PC-9 (cell line): ENCODE data around the gene PHF19. TPM values are rescaled to one million over a fixed set of nuclear protein-coding genes. Genes with fewer than 3 reads are reported as not detected.

Source experiments
- BruUV-seq: library from RNA; stranded (reverse); fragments of 400-500 nt; replicated peaks from 2 replicates; lab custom pipeline; 2021; lab: Mats Ljungman, UMichigan
- CTCF ChIA-PET: fragments of 300-600 bp; sonication (Branson Sonifier 250); formaldehyde crosslinking; loops from one replicate; lab custom pipeline; 2022; ENCODE audit warnings: antibody characterized with exemption; lab: Charles Lee
- POLR2A ChIA-PET: fragments of 300-600 bp; sonication (Branson Sonifier 250); formaldehyde crosslinking; loops from one replicate; lab custom pipeline; 2022; ENCODE audit warnings: antibody characterized with exemption; ENCODE audit not compliant: unreplicated experiment; lab: Charles Lee
- DNase-seq, 2 experiments: peaks; one replicate each; pipeline versions ENCODE4 v3.0.0 to v3.0.0-alpha.2; 2015 to 2022; ENCODE audit warnings: mixed read lengths in 1 of 2
- H2AFZ ChIP-seq: fragments of 200-600 bp; sonication (generic); 2 replicates; pipeline ENCODE4 v1.8.1; 2017; ENCODE audit warnings: antibody characterized with exemption
- H3F3A ChIP-seq: fragments of 200-600 bp; sonication (generic); 2 replicates; pipeline ENCODE4 v1.8.1; 2017; ENCODE audit warnings: antibody characterized with exemption, mild to moderate bottlenecking, low read depth; ENCODE audit not compliant: insufficient read depth
- H3K27ac ChIP-seq: fragments of 200-600 bp; sonication (generic); 2 replicates; pipeline ENCODE4 v1.6.1; 2016; ENCODE audit warnings: mixed run types
- H3K27me3 ChIP-seq: fragments of 200-600 bp; sonication (generic); 2 replicates; pipeline ENCODE4 v1.6.1; 2016; ENCODE audit warnings: low read depth, mixed run types; ENCODE audit not compliant: insufficient read depth
- H3K36me3 ChIP-seq: fragments of 200-600 bp; sonication (generic); 2 replicates; pipeline ENCODE4 v1.6.1; 2016; ENCODE audit warnings: low read depth, mixed run types
- H3K4me1 ChIP-seq: fragments of 200-600 bp; sonication (generic); replicated peaks from 2 replicates; pipeline ENCODE4 v1.6.1; 2016; ENCODE audit warnings: mixed run types; ENCODE audit not compliant: insufficient read depth
- H3K4me2 ChIP-seq: fragments of 200-600 bp; sonication (generic); 2 replicates; pipeline ENCODE4 v1.6.1; 2017; ENCODE audit warnings: mixed run types
- H3K4me3 ChIP-seq: fragments of 200-600 bp; sonication (generic); 2 replicates; pipeline ENCODE4 v1.6.1; 2016; ENCODE audit warnings: mixed run types
- H3K79me2 ChIP-seq: fragments of 200-600 bp; sonication (generic); 2 replicates; pipeline ENCODE4 v1.6.1; 2017; ENCODE audit warnings: low read depth, mixed run types
- H3K9me2 ChIP-seq: fragments of 200-600 bp; sonication (generic); 2 replicates; pipeline ENCODE4 v1.8.1; 2017; ENCODE audit warnings: mild to moderate bottlenecking; ENCODE audit not compliant: insufficient read depth
- H3K9me3 ChIP-seq: fragments of 200-600 bp; sonication (generic); 2 replicates; pipeline ENCODE4 v1.8.1; 2016; ENCODE audit warnings: low read depth; ENCODE audit not compliant: insufficient read depth
- H4K20me1 ChIP-seq: fragments of 200-600 bp; sonication (generic); 2 replicates; pipeline ENCODE4 v1.8.1; 2017; ENCODE audit not compliant: insufficient read depth
- CTCF ChIP-seq: fragments of 200-600 bp; sonication (generic); conservative IDR thresholded peaks from 2 replicates; pipeline ENCODE4 v1.6.1; 2017; ENCODE audit warnings: mixed run types, antibody characterized with exemption, mild to moderate bottlenecking, moderate library complexity
- EZH2 ChIP-seq: fragments of 200-600 bp; sonication (generic); IDR thresholded peaks from 2 replicates; pipeline ENCODE4 v1.8.0; 2017; ENCODE audit warnings: antibody characterized with exemption, low read depth
- intact Hi-C: fragments of 100-400 bp; cut with micrococcal nuclease; formaldehyde crosslinking; loops from one replicate; pipeline ENCODE4 v1.10.0; 2022; ENCODE audit not compliant: unreplicated experiment
- total RNA-seq: library from RNA; stranded (reverse); gene quantifications from 2 replicates; pipeline ENCODE4 v1.2.3, GENCODE V29; 2021

Gene PHF19
- total RNA-seq, 1 experiment from 2014 or later, result 72.9 TPM

- intact Hi-C loops, result no loop called here
- POLR2A ChIA-PET, result no interaction called here
- BruUV-seq, result no TSS peak
These were observed 15.1 kb downstream of the PHF19 start for GRCh38 chr9:120861935-120862334.

DNA sequence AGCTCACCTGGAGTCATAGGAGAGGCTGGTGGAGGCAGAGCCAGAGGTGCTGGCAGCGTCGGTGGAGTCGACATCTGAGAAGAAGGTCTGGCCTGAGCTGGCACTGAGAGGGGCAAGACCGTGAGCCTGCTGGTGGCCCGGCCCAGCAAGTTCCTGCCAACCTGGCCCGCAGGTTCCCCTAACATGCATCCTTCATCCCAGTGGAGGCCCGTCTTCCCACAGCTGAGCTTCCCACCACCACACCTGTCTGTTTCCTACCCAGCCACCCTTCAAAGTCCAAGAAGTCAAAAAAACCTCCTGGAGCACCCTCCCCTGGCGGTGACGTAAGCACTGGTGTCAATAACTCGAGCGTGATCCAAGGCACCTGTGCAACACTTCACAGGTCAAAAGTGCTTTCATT, 16.9 kb downstream of the PHF19 start:
- intact Hi-C loops, result no loop called here
- H3K36me3 ChIP-seq, result no peaks in the 10 kb centered on the region
- H2AFZ ChIP-seq, result no peak overlapping the region
- TF ChIP-seq EZH2 (no peak), CTCF (no peak)
- H3K4me3 ChIP-seq, result no peak overlapping the region
- H3K4me2 ChIP-seq, result no peak overlapping the region
- ChIA-PET CTCF (no interaction called here), POLR2A (interaction anchor here (0.6 kb wide), 1 partner anchor 812 kb away, joined by 4 read pairs; no protein-coding TSS in a partner anchor)
- no peaks in the 10 kb centered on the region for H3K79me2 ChIP-seq
- H3K9me2 ChIP-seq, result no peaks in the 10 kb centered on the region
- H3F3A ChIP-seq, result peaks cover 5% of the 10 kb centered on the region; the same call in 1 of the 2 replicates
- H3K9me3 ChIP-seq, result no peaks in the 10 kb centered on the region
- no peaks in the 10 kb centered on the region for H3K4me1 ChIP-seq
- DNase-seq, result no peak
- no peak overlapping the region for H3K27ac ChIP-seq
- no peaks in the 10 kb centered on the region for H3K27me3 ChIP-seq
- no peaks in the 10 kb centered on the region for H4K20me1 ChIP-seq
- BruUV-seq, result no TSS peak

More at GRCh38 chr9:120861935-120862334, 15.1 kb downstream of the PHF19 start:
- no peak overlapping the region for H3K4me2 ChIP-seq
- H3K36me3 ChIP-seq, result no peaks in the 10 kb centered on the region
- H3K27me3 ChIP-seq, result no peaks in the 10 kb centered on the region
- no peak overlapping the region for H2AFZ ChIP-seq
- no peaks in the 10 kb centered on the region for H3K9me3 ChIP-seq
- DNase-seq, result no peak
- H3K27ac ChIP-seq, result no peak overlapping the region
- CTCF ChIA-PET, result no interaction called here
- no peaks in the 10 kb centered on the region for H4K20me1 ChIP-seq
- no peak overlapping the region for H3K4me3 ChIP-seq
- no peaks in the 10 kb centered on the region for H3K79me2 ChIP-seq
- no peaks in the 10 kb centered on the region for H3F3A ChIP-seq
- H3K9me2 ChIP-seq, result no peaks in the 10 kb centered on the region
- H3K4me1 ChIP-seq, result no peaks in the 10 kb centered on the region
- TF ChIP-seq EZH2, result no peak
- no peak for TF ChIP-seq CTCF

DNA sequence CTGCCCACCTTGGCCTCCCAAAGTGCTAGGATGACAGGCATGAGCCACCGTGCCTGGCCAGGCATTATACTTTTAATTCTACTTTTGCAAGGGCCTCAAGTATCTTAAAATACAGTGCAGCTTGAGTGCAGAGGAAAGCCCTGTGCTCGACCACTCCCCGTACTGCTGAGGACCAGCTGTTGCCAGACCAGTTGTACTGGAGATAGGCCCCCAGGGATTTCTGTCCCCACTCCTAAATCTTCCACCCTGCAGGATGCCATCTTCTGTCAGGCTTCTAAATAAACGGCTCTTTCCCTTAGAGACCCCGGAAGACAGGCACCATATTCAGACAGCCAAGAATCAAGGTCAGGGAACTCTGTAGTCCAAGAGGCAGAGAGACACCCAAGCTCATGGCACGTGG, 17.6 kb downstream of the PHF19 start:
- TF ChIP-seq CTCF (no peak), EZH2 (no peak)
- POLR2A ChIA-PET, result no interaction called here
- intact Hi-C loops, result no loop called here
- H2AFZ ChIP-seq, result no peak overlapping the region
- no peak for DNase-seq
- no peaks in the 10 kb centered on the region for H4K20me1 ChIP-seq
- H3K27ac ChIP-seq, result no peak overlapping the region
- no peak overlapping the region for H3K4me2 ChIP-seq
- no peaks in the 10 kb centered on the region for H3K9me3 ChIP-seq
- no peaks in the 10 kb centered on the region for H3K27me3 ChIP-seq
- no peaks in the 10 kb centered on the region for H3K4me1 ChIP-seq
- CTCF ChIA-PET, result no interaction called here
- H3K4me3 ChIP-seq, result no peak overlapping the region
- no peaks in the 10 kb centered on the region for H3K79me2 ChIP-seq
- H3K36me3 ChIP-seq, result no peaks in the 10 kb centered on the region
- peaks cover 5% of the 10 kb centered on the region; the same call in 1 of the 2 replicates for H3F3A ChIP-seq
- no peaks in the 10 kb centered on the region for H3K9me2 ChIP-seq
- no TSS peak for BruUV-seq
